ENCODE data around the gene SKA2.
"Not testable (repeated sequence)": the region's sequence is repeated elsewhere in the genome, so short reads cannot be mapped to it uniquely, and the experiment has no call there.

Gene SKA2

GRCh38 chr17:59154721-59155438 is at the start of gene SKA2:
Gene SKA2 (minus strand): TSS chr17:59155186. CDS start chr17:59155163, 23 bp downstream.
- peak; percentile 98 for DNase-seq

DNA sequence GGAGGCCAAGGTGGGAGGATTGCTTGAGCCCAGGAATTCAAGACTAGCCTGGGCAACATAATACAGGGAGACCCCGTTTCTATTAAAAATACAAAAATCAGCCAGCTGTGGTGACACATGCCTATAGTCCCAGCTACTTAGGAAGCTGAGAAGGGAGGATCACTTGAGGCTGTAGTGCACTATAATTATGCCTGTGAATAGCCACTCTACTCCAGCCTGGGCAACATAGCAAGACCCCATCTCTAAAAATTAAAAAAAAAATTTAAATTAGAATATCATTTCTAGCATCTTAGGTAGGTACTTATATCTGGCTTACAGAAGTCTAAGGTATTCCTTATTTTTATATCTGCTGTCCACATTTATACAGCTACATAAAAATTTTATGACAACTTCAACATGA is 47.3 kb upstream of the SKA2 start:
- no peak for DNase-seq

- DNase-seq: no peak
These were observed 44.4 kb upstream of the SKA2 start for GRCh38 chr17:59199398-59199797.

- DNase-seq: no peak
These were observed 38.4 kb upstream of the SKA2 start for GRCh38 chr17:59193336-59193862.

DNA sequence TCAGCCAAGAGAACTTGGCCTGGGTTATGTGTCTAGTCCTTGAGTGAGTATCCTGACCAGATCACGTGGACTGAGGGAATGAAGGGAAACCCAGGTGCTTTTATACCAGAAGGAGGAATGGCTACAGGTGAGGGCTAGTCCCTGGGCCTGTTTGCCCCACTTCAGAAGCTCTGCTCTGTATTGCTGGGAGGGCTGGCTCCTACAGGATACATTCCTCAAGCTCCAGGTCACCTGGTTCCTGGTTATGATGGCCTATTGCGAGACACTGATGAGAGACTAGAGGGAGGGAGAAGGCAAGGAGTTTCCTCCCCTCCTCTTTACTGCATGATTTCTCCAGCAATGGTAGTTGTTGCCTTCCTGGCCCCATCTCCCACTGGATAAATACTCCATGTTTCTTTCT is 35.8 kb upstream of the SKA2 start:
- DNase-seq: no peak

DNA sequence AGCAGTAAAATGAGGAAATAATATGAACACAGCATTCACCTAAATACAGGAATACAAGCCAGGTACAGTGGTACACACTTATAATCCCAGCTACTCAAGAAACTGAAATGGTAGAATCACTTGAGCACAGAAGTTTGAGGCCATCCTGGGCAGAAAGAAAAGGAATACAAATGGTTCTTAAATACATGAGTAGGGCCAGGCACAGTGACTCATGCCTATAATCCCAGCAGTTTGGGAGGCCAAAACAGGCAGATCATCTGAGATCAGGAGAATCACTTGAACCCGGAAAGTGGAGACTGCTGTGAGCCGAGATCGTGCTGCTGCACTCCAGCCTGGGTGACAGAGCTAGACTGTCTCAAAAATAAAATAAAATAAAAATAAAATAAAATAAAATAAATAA is 31.9 kb upstream of the SKA2 start:
- DNase-seq: no peak

DNA sequence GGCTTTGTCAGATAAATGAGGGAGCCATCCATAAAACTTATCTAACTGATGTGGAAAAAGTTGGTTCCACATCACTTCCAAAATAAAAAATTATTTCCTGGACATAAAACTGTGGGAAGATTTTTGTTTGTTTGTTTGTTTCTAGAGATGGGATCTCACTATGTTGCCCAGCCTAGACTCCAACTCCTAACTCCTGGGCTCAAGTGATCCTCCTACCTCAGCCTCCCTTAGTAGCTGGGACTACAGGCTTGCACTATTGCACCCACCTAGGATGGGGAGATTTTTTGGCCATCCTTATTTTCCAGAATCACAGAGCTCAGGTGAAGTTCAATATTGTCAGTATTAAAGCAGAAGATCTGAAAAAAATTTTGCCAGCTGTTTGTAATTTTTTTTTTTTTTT is 31.0 kb upstream of the SKA2 start:
- DNase-seq: no peak

- no peak for DNase-seq
These were observed 26.5 kb upstream of the SKA2 start for GRCh38 chr17:59181481-59181880.

GRCh38 chr17:59180626-59181025 is 25.6 kb upstream of the SKA2 start:
- no peak for DNase-seq

GRCh38 chr17:59179601-59180000 is 24.6 kb upstream of the SKA2 start:
- not testable (repeated sequence) for DNase-seq

GRCh38 chr17:59178266-59178985 is 23.4 kb upstream of the SKA2 start:
- no peak for DNase-seq

DNA sequence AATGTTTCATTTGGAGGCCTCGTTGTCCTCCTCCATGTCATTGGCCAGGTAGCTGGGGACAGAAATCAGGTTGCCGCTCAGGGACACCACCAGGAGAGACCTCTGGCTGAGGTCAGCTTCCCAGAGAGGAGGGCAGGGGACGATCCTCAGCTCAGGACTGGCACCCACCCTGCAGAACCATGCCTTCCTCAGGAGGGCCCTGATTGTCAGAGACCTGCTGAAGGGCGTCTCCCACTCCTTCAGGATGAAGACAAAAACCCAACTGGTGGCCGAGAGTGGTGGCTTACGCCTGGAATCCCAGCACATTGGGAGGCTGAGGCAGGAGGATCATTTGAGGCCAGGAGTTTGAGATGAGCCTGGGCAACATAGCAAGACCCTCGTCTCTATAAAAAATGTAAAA is 20.1 kb upstream of the SKA2 start:
- no peak for DNase-seq

GRCh38 chr17:59174671-59175070 is 19.7 kb upstream of the SKA2 start:
- no peak for DNase-seq

GRCh38 chr17:59172436-59173004 is 17.5 kb upstream of the SKA2 start:
- DNase-seq: no peak

DNA sequence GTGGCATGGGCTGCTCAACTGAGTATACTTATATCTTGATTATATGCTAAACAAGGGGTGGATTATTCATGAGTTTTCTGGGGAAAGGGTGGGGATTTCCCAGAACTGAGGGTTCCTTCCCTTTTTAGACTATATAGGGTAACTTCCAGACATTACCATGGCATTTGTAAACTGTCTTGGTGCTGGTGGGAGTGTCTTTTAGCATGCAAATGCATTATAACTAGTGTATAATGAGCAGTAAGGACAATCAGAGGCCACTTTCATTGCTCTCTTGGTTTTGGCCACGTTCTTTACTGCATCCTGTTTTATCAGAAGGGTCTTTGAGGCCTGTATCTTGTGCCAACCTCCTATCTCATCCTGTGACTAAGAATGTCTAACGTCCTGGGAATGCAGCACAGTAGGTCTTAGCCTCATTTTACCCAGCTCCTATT is 12.6 kb upstream of the SKA2 start:
- no peak for DNase-seq

- peak; percentile 41 for DNase-seq
These were observed 11.0 kb upstream of the SKA2 start for GRCh38 chr17:59165933-59166342.

- no peak for DNase-seq
These were observed 6.5 kb upstream of the SKA2 start for GRCh38 chr17:59161477-59161876.

GRCh38 chr17:59160157-59161025 is 5.4 kb upstream of the SKA2 start:
- DNase-seq: no peak

GRCh38 chr17:59155439-59156177 is 622 bp upstream of the SKA2 start, which contains the start of gene PRR11:
Gene PRR11 (plus strand): TSS chr17:59155746. CDS start chr17:59169753, 14,007 bp downstream.
- DNase-seq: peak; percentile 94

GRCh38 chr17:59154292-59154720 is 680 bp downstream of the SKA2 start:
- DNase-seq: peak; percentile 44

- no peak for DNase-seq
These were observed 2.1 kb downstream of the SKA2 start for GRCh38 chr17:59152925-59153324.

DNA sequence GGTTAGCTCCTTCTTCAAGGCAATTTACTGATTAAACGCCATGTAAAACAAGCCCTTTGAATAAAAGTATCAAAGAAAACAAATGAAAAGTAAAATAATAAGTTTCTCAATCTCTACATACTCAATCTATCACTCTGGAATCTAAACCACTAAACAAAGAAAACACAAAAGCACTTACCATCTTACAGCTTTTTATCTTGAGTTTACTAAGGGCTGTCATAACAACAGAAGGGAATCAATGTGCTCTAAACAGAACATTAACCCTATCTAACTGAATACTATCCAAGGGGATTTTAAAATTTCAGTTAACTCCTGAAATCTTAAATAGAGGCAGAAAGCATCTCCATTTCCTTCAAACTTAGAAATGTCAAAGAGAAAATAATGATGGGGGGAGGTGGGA is 3.4 kb downstream of the SKA2 start:
- no peak for DNase-seq
